Measurements from ENCODE around the gene CCNI.
"Not testable (repeated sequence)": the region's sequence is repeated elsewhere in the genome, so short reads cannot be mapped to it uniquely, and the experiment has no call there.

CCNI gene

DNA sequence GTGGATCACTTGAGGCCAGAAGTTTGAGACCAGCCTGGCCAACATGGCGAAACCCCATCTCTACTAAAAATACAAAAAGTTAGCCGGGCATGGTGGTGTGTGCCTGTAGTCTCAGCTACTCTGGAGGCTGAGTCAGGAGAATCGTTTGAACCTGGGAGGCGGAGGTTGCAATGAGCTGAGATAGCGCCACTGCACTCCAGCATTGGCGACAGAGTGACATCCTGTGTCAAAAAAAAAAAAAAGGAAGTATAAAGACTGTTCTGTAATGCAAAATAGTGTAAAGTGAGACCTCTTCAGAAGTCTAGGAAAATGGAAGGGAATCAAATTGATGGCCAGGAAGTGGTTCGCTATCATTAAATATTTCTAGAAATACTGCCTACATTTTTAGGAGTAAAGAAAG is 5.0 kb upstream of the CCNI start:
- DNase-seq, result peak; percentile 27

DNA sequence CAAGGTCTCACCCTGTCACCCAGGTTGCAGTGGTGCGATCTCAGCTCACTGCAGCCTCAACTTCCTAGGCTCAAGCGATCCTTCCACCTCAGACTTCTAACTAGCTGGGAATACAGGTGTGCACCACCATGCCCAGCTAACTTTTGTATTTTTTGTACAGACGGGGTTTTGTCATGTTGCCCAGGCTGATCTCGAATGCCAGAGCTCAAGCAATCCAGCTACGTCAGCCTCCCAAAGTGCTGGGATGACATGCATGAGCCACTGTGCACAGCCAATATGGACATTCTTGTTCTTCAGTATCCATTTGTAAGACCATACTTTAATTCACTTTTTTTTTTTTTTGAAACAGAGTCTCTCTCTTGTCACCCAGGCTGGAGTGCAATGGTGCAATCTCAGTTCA is 3.5 kb upstream of the CCNI start:
- no peak for DNase-seq

DNA sequence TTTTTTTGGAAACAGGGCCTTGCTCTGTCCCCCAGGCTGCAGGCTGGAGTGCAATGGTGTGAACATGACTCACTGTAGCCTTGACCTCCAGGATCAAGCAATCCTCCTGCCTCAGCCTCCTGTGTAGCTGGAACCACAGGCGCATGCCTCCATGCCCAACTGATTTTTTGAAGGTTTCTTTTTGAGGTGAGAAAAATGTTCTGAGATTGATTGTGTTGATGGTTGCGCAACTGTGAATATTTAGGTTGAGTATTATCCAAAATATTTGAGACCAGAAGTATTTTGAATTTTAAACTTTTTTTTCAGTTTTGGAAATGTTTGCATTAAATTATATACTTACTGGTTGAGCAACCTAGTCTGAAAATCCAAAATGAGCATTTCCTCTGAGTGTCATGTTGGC is 2.6 kb upstream of the CCNI start:
- no peak for DNase-seq

DNA sequence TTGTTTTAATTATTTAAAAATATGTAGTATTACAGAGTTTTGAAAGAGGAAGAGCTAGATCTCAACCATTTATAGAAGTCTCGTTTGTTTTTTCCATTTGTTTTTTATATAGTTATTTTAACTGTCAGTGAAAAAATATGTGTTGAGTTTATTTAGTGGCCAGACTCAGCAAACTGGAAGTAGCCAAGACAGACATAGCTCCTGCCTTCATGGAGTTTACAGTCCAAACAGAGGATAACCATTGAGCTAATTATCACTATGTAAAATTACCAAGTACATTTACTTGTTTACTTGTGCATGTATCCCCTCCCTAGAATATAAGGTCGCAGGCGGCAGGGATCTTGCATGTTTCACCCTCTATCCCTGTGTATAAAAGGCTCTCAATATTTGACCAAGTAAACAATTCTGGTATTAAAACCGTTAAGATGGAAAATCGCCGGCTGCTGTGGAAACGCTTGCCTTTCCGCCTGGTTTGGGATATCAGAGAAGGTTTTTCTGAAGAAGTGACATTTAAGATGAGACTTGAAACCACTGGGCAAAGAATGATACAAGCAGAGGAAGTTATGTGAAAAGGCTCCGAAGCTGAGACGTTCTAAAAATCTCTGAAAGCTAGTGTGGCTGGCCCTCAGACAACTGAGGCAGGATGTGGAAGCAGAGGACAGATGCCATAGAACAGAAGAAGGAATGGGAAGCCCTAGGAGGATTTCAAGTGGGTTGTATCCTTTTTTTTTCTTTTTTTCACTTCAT is 1.3 kb upstream of the CCNI start:
- DNase-seq, result peak; percentile 17

DNA sequence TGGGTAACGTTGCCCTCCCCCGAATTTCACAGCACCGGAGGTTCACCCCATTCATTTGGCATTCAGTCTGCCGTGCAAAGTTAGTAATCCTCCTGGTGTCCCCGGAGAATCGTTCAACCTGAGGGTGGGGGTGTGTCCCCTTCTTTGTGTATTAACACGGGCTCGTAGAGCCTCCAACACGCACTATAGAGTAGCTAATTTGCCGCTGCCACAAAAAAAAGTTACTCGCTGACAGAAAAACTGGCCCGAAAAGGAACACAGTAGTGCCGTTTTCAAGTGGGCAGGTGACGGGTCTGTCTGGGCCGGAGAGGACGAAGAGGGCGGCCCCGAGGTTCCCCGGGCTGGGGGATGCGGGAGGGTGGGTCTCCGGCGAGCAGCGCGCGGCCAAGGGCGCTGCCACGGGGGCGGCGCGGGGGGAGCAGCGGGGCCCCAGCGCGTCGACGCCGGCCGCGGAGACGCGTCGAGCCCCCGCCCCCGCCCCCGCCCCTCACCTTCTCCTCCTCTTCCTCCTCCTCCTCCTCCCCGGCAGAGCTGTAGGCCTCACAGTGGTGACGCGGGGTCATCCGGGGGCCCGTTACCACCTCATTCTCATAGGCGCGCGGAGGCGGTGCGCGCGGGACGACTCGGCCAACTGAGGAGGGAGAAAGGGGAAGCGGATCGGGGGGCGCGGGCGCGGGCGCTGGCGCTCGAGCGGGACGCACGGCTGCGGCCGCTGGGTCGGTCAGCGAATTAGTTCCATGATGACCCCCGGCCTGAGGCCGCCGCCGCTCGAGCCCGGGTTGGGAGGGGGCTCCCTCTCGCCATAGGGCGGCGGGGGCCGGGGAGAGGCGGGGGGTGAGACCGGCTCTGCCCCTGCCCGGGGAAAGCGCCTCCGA is 571 bp downstream of the CCNI start:
- peak; percentile 88 for DNase-seq

DNA sequence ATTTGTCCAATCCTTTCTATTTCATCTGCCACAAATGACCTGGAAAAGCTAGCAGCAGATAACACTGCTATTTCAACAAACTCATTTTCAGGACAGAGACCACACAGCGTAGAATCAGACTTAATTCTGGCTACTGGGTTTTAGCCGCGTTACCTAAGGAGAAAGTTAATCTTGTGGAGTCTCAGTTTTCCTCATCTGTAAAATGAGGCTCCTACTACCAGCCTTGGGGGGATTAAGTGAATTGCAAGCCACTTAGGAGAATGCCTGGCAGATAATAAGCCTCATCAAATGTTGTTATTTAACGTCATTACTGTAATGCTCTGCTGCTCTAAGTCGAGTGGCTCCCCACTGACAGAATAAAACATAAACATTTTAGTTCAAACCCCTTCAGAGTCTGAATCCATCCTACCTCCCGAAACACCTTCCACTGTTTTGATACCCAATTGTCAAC is 1.4 kb downstream of the CCNI start:
- DNase-seq, result no peak

DNA sequence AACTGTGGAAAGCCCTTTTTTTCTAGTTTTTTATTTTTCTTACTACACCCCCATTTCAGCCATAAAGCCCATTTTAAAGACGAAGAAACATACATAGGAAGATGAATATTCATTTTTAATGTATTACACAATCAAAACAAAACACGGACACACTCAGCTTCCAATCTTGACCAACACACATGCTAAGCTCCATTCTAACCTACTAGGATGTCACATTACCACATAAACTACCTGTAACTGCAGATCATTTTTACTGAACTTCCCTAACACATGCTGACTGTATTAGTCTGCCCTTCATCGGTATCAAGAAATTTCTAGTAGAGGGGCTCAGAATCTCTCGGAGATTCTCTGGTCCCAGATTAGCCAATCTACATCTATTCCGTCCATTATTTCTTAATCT is 1.8 kb downstream of the CCNI start:
- no peak for DNase-seq

DNA sequence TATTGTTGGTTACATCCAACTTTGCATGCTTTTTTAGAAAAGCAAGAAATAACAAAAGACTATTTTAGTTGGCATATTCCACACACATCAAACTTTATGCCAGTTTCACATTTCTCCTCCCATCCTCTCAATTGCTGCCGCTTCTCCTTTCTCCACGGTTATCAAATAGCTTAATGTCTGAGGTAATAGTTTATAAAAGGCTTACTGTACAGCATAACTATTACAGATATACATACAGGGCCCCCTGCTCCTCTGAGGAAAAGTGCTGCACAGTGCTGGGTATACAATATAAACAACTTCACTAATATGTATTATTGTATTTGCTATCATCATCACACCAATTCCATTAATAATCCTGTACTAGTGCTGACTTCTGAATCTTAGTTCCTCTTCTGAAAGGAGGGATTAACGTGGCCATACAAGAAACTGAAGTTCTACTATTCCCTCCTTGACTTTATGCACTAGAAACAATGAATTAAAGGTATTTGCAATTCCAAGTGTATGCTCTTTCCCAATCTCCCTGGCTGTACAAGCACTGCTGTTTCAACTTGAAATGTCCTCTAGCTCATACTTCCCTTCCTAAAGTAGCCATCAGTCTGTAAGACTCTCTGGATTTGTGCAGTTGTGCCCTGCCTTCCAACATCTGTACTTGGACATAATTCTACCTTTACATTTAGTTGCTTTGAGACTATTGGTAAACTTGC is 2.5 kb downstream of the CCNI start:
- DNase-seq, result no peak

DNA sequence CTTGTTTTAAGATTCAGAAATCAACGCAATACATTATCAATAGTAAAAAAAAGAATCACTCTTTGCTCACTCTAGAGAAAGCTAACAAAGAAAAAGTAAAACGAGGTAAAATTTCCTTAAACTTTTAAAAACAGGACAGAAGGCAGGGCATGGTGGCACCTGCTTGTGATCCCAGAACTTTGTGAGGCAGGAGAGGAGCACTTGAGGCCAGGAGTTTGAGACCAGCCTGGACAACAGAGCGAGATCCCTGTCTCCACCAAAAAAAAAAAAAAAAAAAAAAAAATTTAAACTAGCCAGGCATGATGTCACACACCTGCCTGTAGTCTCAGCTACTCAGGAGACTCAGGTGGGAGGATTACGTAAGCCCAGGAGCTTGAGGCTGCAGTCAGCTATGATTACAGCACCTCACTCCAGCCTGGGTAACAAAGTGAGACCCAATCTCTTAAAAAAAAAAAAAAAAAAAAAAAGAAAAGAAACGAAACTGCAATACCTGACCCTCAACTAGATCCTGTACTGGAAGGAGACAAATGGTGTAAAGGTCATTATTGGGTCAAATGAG is 3.5 kb downstream of the CCNI start:
- DNase-seq, result peak; percentile 49

DNA sequence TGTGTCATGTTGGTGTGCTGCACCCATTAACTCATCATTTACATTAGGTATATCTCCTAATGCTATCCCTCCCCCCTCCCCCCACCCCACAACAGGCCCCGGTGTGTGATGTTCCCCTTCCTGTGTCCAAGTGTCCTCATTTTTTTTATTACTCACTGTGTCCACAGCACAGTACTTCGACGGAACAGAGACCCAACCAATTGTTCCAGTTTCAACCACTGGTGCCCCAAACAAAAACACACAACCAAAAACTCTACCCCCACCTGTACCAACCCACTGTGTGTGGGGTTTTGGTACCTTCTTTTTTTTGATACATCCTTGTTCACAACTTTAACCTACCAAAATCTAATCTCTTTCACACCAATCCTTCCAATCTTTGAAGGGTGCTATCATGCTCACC is 6.3 kb downstream of the CCNI start:
- DNase-seq, result not testable (repeated sequence)

DNA sequence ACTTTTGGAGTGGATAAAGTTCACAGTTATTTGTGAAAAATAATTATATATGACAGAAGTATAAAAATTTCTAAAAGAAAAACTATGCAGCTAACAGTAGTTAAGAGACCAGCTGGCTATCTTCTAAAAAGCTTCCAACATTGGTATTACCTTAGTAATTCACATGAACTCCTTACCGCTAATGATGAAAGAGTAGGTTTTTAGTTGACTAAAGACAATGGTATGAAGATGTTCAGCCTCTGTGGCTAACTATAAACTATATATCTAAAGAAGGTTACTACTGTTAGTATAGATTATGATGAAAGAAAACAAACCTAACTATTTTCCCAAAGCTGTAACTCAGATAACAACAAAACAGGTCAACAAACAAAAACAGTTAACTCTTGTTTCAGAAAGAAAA is 10.4 kb downstream of the CCNI start:
- DNase-seq, result no peak

DNA sequence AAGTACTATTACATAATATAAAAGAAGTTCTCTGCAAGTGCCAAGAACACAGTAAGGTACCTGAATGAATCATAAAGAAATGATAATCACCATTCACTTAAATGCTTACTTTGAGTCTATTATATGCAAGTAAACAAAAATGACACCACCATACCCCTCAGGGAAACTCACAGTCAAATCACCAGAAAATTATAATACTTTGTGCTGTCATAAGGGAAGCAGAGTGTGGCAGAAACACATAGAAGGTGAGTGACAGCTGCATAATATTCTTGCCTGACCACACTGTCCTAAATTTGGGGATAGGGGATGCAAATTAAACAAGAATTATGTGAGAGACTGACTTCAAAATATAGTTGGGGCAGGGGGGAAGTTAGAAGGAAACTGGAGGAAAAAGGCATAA is 12.9 kb downstream of the CCNI start:
- no peak for DNase-seq

DNA sequence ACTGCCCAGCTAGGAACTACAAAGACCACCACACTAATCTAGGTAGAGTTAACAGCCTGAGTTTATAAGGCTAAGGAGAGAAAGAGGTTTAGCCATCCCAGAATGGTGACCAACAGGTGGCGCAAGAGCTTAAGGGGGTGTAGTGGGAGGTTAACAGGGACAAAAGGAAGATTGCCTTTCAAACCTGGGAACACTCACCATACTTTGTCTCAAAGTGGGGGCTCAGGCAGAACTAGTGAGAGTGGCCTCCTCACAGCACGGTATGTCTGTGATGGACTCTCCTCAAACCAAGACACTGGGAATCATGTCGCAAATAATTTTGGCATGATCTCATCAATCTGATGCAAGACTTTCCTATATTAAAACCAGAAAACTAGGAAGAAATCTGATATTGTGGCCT is 23.4 kb downstream of the CCNI start:
- DNase-seq, result peak; percentile 77

DNA sequence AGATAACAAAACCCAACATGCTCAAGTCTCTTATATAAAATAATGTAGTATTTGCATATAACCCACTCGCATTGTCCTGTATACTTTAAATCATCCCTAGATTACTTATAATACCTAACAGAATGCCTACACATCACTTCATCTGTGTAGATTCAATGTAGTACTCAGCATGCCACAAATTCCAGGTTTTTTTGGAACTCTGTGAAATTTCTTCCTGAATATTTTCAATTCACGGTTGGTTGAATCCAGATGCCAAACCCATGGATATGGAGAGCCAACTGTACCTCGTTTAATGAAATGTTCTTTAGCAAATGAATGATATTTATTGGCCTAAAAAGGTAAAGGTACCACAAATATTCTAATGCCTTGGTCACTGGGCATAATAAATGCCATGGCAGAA is 24.8 kb downstream of the CCNI start:
- DNase-seq, result no peak

DNA sequence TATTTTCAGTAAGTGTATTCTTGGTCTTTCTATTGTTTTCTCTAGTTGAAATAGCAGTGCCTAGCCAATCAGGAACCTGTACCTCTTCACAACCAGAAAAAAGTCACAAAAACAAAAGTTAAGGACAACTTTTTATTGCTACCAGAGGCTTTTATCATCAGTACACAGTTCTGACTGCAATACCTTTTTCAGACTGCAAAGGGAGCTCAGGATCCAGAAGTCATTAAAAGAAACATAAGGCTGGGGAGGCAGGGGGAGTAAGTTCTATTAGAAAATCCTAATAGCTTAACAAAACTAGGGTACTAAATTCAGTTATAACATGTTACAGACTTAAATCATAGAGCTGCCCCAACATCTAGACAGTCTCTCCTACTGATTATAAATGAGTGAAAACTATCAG is 28.8 kb downstream of the CCNI start:
- DNase-seq, result no peak

DNA sequence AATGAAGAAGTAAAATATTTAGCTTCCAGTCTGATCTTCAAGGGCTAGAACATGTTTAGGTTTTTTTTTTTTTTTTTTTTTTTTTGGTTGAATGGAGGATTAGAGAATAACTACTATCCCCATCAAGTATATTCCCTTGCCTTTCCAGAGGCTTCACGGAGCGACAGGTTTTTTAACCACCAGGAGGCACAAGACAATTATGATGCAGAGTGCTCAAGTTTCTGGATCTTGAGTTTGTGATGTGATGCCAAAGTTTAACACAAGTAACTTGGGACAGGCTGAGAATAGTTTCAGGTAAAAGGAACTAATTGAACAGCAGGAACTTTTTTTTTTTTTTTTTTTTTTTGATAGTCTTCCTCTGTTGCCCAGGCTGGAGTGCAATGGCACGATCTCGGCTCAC is 30.3 kb downstream of the CCNI start:
- DNase-seq, result no peak

DNA sequence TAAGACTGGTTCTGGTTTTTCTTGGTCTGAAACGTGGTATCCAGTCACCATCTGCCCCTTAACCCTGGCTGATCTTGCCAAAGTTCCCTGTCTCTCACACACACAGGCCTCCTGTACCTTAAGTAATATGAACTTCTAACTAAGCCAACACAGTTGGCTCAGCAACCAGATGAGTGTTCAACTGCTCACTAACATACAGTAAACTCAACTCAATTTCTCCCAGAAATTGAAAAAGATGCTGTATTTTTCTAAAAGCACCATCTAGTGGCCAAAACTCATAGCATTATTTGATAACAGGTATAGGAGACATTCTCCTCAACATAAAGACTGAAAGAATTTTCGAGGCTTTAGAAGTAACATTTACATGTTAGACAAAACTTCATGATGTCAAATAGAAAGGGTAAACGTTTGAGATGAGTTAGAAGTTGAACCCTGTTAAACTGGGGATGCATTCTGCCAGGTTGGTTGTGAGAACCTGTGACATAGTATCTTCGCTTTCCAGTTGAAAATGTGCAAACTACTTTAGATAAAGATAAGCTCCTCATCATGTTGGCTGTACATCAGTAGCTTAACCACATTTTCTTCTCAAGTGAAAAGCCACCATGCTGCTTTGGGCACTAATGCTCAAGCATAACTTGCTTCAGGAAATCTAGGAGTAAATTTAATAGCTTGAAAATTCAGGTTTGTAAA is 31.2 kb downstream of the CCNI start:
- no peak for DNase-seq

DNA sequence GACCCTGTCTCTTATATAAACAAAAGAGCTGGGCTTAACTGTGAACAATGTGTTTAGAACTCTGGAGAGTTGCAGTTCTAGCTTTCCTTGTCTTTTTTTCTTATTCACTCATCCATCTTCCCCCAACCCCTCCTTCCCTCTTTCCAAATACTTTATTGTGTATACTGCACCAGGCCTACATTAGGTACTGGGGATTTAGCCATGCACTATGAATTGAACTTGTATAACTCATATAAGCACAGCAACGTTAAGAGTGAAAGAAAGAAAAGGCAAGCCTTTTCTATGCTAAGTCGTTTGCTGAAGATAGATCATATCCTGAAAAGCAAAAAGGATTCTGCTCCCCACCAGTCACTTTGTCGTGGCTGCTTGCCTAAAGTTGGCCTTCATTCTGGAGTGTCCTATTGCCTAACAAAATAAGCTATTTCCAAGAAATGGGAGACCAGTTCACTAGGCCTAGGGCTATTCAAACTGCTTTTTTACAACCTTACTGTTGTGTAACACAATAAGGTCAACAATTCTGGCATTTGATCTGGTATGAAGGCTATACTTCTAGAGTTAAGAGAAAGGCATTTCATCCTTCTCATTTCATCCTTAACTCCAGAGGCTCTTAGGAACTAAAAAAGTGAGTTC is 32.2 kb downstream of the CCNI start:
- no peak for DNase-seq

DNA sequence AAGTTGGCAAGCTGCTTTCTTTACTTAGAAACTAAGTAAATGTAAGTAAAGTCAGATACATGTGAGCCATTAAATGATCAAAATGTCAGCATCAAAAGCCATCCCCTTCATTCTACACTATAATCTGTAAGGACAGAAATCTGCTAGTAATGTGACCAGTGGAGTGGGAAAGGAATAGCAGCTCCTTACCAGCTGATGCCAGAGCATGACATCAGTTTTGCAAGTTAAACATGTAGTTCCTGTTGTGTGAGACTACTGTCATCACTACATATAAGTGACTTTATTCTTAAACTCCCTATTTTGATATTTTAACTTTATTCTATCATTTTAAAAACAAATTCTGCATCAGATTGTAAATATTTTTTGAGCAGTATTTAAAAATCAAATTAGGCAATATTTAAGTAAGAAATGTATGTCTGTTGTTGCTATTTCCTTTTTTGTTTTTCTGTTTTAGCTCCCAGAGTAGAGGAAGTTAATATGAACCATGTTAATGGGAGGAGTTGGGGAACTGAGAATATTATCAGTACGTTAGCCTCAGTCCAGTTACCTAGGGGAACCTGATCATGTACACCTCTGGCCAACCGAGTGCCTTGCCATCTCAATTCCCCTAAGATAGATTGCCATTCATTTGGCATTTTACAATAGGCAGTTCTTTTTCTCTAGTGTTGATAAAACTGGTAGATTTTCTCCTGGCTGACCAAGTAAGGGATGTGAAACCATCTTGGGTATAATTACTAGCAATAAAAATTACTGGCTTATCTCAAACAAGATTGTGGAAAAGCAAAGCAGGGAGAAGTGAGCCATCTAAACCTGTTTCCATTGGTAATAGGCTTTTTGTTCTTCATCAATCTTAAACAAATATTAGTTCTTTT is 34.7 kb downstream of the CCNI start:
- no peak for DNase-seq

DNA sequence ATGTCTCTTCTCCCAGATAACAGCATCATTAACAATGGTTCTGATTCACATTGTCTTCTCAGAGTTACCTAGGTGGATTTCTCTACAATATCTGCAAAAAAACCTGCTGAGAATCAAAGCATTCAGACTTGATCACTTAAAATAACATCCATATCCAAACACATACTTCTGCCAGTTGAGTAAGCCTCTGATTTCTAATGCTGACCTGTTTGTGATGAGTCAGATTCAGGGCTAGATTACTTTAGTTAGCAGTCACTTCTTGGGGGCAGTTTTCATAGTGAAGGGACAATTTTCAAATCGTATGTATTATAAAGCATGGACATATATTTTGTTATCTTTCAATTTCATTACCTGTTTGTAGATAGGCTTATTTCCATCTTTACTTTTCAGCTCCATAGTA is 35.5 kb downstream of the CCNI start:
- DNase-seq, result no peak

DNA sequence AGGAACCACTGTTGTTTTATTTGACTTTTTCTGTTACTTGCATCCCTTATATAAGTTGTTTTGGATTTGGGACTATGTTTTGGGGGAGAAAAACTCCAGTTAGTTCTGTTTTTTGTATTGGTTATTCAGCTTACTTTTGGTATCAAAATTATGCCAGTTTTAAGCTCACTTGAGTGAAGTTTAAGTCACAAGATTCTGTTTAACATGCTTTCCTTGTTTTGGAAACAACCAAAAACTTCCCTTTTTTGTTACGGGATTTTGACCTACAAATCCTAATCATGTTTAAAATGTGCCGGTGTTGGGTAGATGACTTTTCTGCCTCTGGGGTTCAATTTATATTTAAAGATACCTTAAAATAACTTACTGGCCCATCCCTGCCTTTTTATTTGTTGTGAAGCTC is 36.0 kb downstream of the CCNI start:
- no peak for DNase-seq
